B cell (primary cell): ENCODE results near the gene ACP5. TPM values are rescaled to one million over a fixed set of nuclear protein-coding genes. Genes with fewer than 3 reads are reported as not detected.
A peak's percentile ranks its signal among the peaks of the same experiment; 100 is the strongest.

Experiments
- ATAC-seq: fragments of 200-7000 bp; cut with Tn5 transposase; one replicate; pipeline ENCODE4 v1.10.0; 2021; ENCODE audit warnings: low read depth, mild to moderate bottlenecking, moderate number of reproducible peaks, moderate library complexity
- CTCF ChIA-PET: fragments of 350-600 bp; sonication (Branson Sonifier 250); formaldehyde crosslinking; loops from one replicate; lab custom pipeline; 2021; ENCODE audit warnings: antibody characterized with exemption, inconsistent platforms; lab: Charles Lee
- POLR2A ChIA-PET: fragments of 350-600 bp; sonication (Branson Sonifier 250); formaldehyde crosslinking; loops from one replicate; lab custom pipeline; 2021; ENCODE audit warnings: antibody characterized with exemption; lab: Charles Lee
- DNase-seq: peaks from one replicate; pipeline ENCODE4 v3.0.0; 2013
- H2AFZ ChIP-seq: 2 replicates; pipeline ENCODE4 v1.6.1; 2012; ENCODE audit warnings: mild to moderate bottlenecking, low read depth, low read length; ENCODE audit not compliant: insufficient read depth, poor library complexity, severe bottlenecking
- H3K27ac ChIP-seq, 2 donors: 1 replicate in 1 of 2; 2 replicates in 1 of 2; pipeline ENCODE4 v1.5.1; 2012 to 2013; ENCODE audit warnings: low read length in 2 of 2, mild to moderate bottlenecking in 2 of 2, moderate library complexity in 1 of 2
- H3K27me3 ChIP-seq, 4 experiments: fragments of 200-600 bp in 1 of 4; sonication (generic) in 1 of 4; replicated peaks in 1 of 4; 1 replicate in 2 of 4; 2 replicates in 2 of 4; pipeline versions ENCODE4 v1.6.1 to v1.7.0; 2013 to 2016; ENCODE audit warnings: low read length in 3 of 4, mild to moderate bottlenecking in 2 of 4, mixed read lengths in 1 of 4, moderate library complexity in 1 of 4; ENCODE audit not compliant: insufficient read depth in 4 of 4, control insufficient read depth in 3 of 4; ENCODE audit errors: control extremely low read depth in 1 of 4
- H3K36me3 ChIP-seq, 2 experiments: replicated peaks in 1 of 2; 1 replicate in 1 of 2; 2 replicates in 1 of 2; pipeline versions ENCODE4 v1.6.1 to v1.7.1; 2013; ENCODE audit warnings: low read length in 1 of 2; ENCODE audit not compliant: insufficient read depth in 2 of 2, control insufficient read depth in 1 of 2; ENCODE audit errors: control extremely low read depth in 1 of 2, extremely low read depth in 1 of 2
- H3K4me1 ChIP-seq, 2 donors: fragments of 200-600 bp in 1 of 2; sonication (generic) in 1 of 2; 1 replicate in 1 of 2; 2 replicates in 1 of 2; pipeline versions ENCODE4 v1.5.1 to v1.6.1; 2013 to 2017; ENCODE audit warnings: low read length in 2 of 2; ENCODE audit not compliant: control insufficient read depth in 2 of 2, insufficient read depth in 2 of 2
- H3K4me2 ChIP-seq: replicated peaks from 2 replicates; pipeline ENCODE3; 2012; ENCODE audit warnings: mild to moderate bottlenecking, low read depth, low read length; ENCODE audit not compliant: poor library complexity, severe bottlenecking
- H3K4me3 ChIP-seq, 5 experiments: fragments of 200-600 bp in 1 of 5; sonication (generic) in 1 of 5; 1 replicate in 3 of 5; 2 replicates in 2 of 5; pipeline versions ENCODE4 v1.5.1 to v1.7.0; 2011 to 2016; ENCODE audit warnings: low read length in 4 of 5, mild to moderate bottlenecking in 4 of 5, low read depth in 2 of 5, control low read depth in 1 of 5, moderate library complexity in 1 of 5; ENCODE audit not compliant: insufficient read depth in 1 of 5; ENCODE audit errors: control extremely low read depth in 1 of 5, extremely low read depth in 1 of 5
- H3K79me2 ChIP-seq: fragments of 200-600 bp; sonication (generic); one replicate; pipeline ENCODE4 v1.6.0; 2016; ENCODE audit warnings: low read length; ENCODE audit not compliant: control insufficient read depth, insufficient read depth
- H3K9ac ChIP-seq: fragments of 200-600 bp; sonication (generic); 2 replicates; pipeline ENCODE4 v1.6.1; 2017; ENCODE audit warnings: mild to moderate bottlenecking, low read length, moderate library complexity
- H3K9me3 ChIP-seq, 3 donors: one replicate each; pipeline versions ENCODE4 v1.6.1 to v1.7.1; 2013; ENCODE audit warnings: low read length in 2 of 3; ENCODE audit not compliant: control insufficient read depth in 2 of 3, insufficient read depth in 1 of 3; ENCODE audit errors: control extremely low read depth in 1 of 3
- H4K20me1 ChIP-seq: 2 replicates; pipeline ENCODE4 v1.6.0; 2012; ENCODE audit warnings: mild to moderate bottlenecking, low read length; ENCODE audit not compliant: insufficient read depth, control insufficient read depth, poor library complexity, severe bottlenecking
- H3K27ac Mint-ChIP-seq: one replicate; pipeline ENCODE4 v1.8.0; 2021; ENCODE audit warnings: mixed read lengths
- H3K27me3 Mint-ChIP-seq: one replicate; pipeline ENCODE4 v1.8.0; 2021; ENCODE audit warnings: mixed read lengths
- H3K4me1 Mint-ChIP-seq: one replicate; pipeline ENCODE4 v1.8.0; 2021; ENCODE audit warnings: mixed read lengths
- H3K4me3 Mint-ChIP-seq: one replicate; pipeline ENCODE4 v1.8.0; 2021; ENCODE audit warnings: mixed read lengths
- H3K9me3 Mint-ChIP-seq: one replicate; pipeline ENCODE4 v1.8.0; 2022; ENCODE audit warnings: mixed read lengths; ENCODE audit not compliant: insufficient read depth
- CTCF ChIP-seq: fragments of 200-600 bp; IDR thresholded peaks from one replicate; pipeline ENCODE4 v1.8.0; 2022; ENCODE audit warnings: antibody characterized with exemption, mild to moderate bottlenecking
- EZH2 ChIP-seq: IDR thresholded peaks from 2 replicates; pipeline ENCODE4 v1.6.1; 2012; ENCODE audit warnings: borderline replicate concordance, low read depth, mild to moderate bottlenecking, moderate library complexity, low read length; ENCODE audit not compliant: insufficient read depth, poor library complexity, severe bottlenecking
- WGBS: methylation state at CpG from one replicate; pipeline ENCODE4 v1.1.5; 2013; ENCODE audit warnings: missing lambda C conversion rate; ENCODE audit not compliant: insufficient coverage; 5-methylcytosine and 5-hydroxymethylcytosine counted together
- intact Hi-C: fragments of 100-400 bp; cut with micrococcal nuclease; formaldehyde crosslinking; loops from one replicate; pipeline ENCODE4 v1.10.0; 2022
- polyA plus RNA-seq: library from polyadenylated mRNA; depleted of rRNA; stranded (reverse); fragments of >200 nt; gene quantifications from 2 replicates; pipeline ENCODE4 v1.2.3, GENCODE V29; 2012
- total RNA-seq, 2 donors: library from RNA; stranded (reverse); fragments of 120-200 nt in 1 of 2; gene quantifications; 1 replicate in 1 of 2; 2 replicates in 1 of 2; pipeline versions ENCODE4 v1.2.3 to v1.2.4, GENCODE V29; 2013 to 2022

Gene ACP5
- total and polyA plus RNA-seq, 2 donors (not counting 1 experiment from before 2014, with no cell fraction given), result 151 to 169 TPM

DNA sequence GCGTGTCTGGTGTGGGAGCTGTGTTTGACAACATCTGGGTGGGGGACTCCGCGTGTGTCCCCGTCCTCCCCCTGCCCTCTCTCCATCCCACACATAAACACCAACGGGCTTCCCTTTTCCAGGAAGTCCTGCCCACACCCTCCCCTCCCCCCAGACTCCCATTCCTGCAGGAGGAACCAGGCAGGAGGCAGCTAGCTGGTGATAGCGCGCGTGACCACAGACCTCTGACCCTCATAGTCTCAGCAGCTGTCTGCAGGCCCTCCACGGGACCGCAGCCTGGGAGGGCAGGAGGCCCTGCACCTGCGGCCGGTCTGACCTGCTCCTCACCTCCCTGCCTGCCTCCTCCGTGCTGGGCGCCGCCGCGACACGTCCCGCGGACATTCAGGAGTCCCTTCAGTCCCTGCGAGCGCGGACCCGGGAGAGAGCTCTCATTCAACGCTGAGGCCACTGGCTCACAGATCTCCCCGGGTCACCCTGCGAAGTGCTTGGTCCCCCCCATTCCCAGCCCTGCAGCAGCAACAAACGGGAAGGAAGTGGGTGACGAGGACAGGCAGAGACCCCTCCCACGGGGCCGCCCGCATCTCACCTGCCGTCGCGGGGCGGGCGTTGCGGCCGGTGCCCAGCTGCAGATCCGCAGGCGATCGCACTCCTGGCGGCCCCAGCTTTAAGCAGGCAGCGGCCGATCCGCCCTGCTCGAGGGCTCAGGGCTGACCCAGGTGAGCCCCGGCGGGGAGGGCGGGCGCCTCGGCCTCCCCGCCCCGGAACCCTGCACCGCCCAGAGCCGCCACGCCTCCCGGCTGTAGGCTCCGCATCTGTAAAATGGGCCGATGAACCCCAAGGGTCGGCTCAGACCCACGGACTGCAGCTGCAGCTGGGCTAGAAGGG is 1.1 kb upstream of the ACP5 start:
- TF ChIP-seq EZH2, result no peak
- Mint-ChIP-seq H3K4me3 (peak overlapping the region; percentile 91), H3K4me1 (peaks cover 68% of the 10 kb centered on the region), H3K9me3 (no peaks in the 10 kb centered on the region), H3K27me3 (no peaks in the 10 kb centered on the region), H3K27ac (peak overlapping the region; percentile 94)
- no peaks in the 10 kb centered on the region for H3K9me3 ChIP-seq
- peak overlapping the region; percentile 67 to 77 for H3K27ac ChIP-seq
- peak; percentile 34 for ATAC-seq
- H4K20me1 ChIP-seq, result no peaks in the 10 kb centered on the region
- peak overlapping the region in 4 of 5 experiments; percentile 61 to 80 (median 68) for H3K4me3 ChIP-seq
- peak overlapping the region; percentile 93 for H3K4me2 ChIP-seq
- DNase-seq, result peak; percentile 69
- H3K27me3 ChIP-seq, result no peaks in the 10 kb centered on the region
- intact Hi-C loops, result no loop called here
- peak overlapping the region; percentile 75 for H3K9ac ChIP-seq
- H2AFZ ChIP-seq, result peak overlapping the region; percentile 72
- peaks cover 71 to 97% of the 10 kb centered on the region in 2 donors for H3K4me1 ChIP-seq
- H3K79me2 ChIP-seq, result peaks cover 5% of the 10 kb centered on the region
- ChIA-PET POLR2A (interaction anchor here (0.6 to 3.0 kb wide), 3 partner anchors 8 to 15 kb away, joined by 3 to 19 read pairs (median 4); no protein-coding TSS in a partner anchor), CTCF (interaction anchor here (0.9 to 7.2 kb wide), 5 partner anchors 10 to 50 kb away, joined by 3 to 61 read pairs (median 5); partner anchors contain the start of gene ECSIT)
- 1% methylated on average over 57 of the region's 62 CpGs for WGBS
- H3K36me3 ChIP-seq, result peaks cover 0 to 19% of the 10 kb centered on the region in 2 experiments

DNA sequence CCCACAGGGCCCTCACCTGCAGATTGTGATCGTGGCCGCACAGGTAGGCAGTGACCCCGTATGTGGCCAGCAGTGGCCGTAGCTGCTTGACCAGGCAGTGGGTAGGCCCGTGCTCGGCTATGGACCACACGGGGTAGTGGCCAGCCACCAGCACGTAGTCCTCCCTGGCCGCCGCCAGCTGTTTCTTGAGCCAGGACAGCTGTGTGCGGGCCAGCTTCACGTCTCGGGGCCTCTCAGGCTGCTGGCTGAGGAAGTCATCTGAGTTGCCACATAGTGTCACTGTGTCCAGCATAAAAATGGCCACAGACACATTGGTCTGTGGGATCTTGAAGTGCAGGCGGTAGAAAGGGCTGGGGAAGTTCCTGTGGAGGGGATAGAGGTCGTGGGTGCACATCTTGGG is 1.2 kb downstream of the ACP5 start:
- H3K9me3 ChIP-seq, result no peaks in the 10 kb centered on the region
- no peaks in the 10 kb centered on the region for H3K9me3 Mint-ChIP-seq
- H4K20me1 ChIP-seq, result no peaks in the 10 kb centered on the region
- WGBS, result 93% methylated on average over 15 of the region's 15 CpGs
- H3K4me3 Mint-ChIP-seq, result peak overlapping the region; percentile 91
- intact Hi-C loops, result no loop called here
- TF ChIP-seq CTCF, result no peak
- no peak for TF ChIP-seq EZH2
- no peak overlapping the region for H3K4me3 ChIP-seq
- peaks cover 5% of the 10 kb centered on the region for H3K79me2 ChIP-seq
- H3K36me3 ChIP-seq, result peaks cover 0 to 22% of the 10 kb centered on the region in 2 experiments
- peak overlapping the region in 1 of 2 donors; percentile 18 for H3K27ac ChIP-seq
- H3K9ac ChIP-seq, result no peak overlapping the region
- POLR2A ChIA-PET, result interaction anchor here (0.6 to 3.0 kb wide), 4 partner anchors 8 to 24 kb away, joined by 3 to 19 read pairs (median 8); no protein-coding TSS in a partner anchor
- ATAC-seq (no peak), DNase-seq (no peak)
- no peak overlapping the region for H2AFZ ChIP-seq
- CTCF ChIA-PET, result interaction anchor here (1.0 to 2.7 kb wide), 3 partner anchors 10 to 16 kb away, joined by 3 to 13 read pairs (median 6); no protein-coding TSS in a partner anchor
- H3K27me3 Mint-ChIP-seq, result no peaks in the 10 kb centered on the region
- no peaks in the 10 kb centered on the region for H3K27me3 ChIP-seq
- peaks cover 61% of the 10 kb centered on the region for H3K4me1 Mint-ChIP-seq
- peak overlapping the region; percentile 88 for H3K27ac Mint-ChIP-seq
- peak overlapping the region; percentile 3 for H3K4me2 ChIP-seq
- H3K4me1 ChIP-seq, result peaks cover 54 to 83% of the 10 kb centered on the region in 2 donors
